Parathyroid adenoma (tissue), 2 donors: Measurements from ENCODE around the gene PPAT.

Experiments used
- H2AFZ ChIP-seq: fragments of 300-600 bp; sonication (generic); one replicate; pipeline ENCODE4 v1.7.0; 2017; ENCODE audit warnings: antibody characterized with exemption, mild to moderate bottlenecking
- H3K27ac ChIP-seq: fragments of 300-600 bp; sonication (generic); one replicate; pipeline ENCODE4 v1.7.0; 2017
- H3K27me3 ChIP-seq: fragments of 300-600 bp; sonication (generic); one replicate; pipeline ENCODE4 v1.7.0; 2017; ENCODE audit warnings: low read length; ENCODE audit not compliant: control insufficient read depth, insufficient read depth
- H3K36me3 ChIP-seq: fragments of 300-600 bp; sonication (generic); one replicate; pipeline ENCODE4 v1.7.0; 2017; ENCODE audit warnings: low read length; ENCODE audit not compliant: control insufficient read depth, insufficient read depth
- H3K4me1 ChIP-seq: fragments of 300-600 bp; sonication (generic); one replicate; pipeline ENCODE4 v1.7.0; 2017; ENCODE audit warnings: control low read depth
- H3K4me2 ChIP-seq: fragments of 300-600 bp; sonication (generic); one replicate; pipeline ENCODE4 v1.7.0; 2017; ENCODE audit warnings: low read length
- H3K4me3 ChIP-seq: fragments of 300-600 bp; sonication (generic); one replicate; pipeline ENCODE4 v1.7.0; 2017; ENCODE audit warnings: low read depth, low read length
- H3K79me2 ChIP-seq: fragments of 300-600 bp; sonication (generic); one replicate; pipeline ENCODE4 v1.7.0; 2017; ENCODE audit warnings: control low read depth
- H3K9ac ChIP-seq: fragments of 300-600 bp; sonication (generic); one replicate; pipeline ENCODE4 v1.7.0; 2017; ENCODE audit warnings: mild to moderate bottlenecking
- H3K9me3 ChIP-seq: fragments of 300-600 bp; sonication (generic); one replicate; pipeline ENCODE4 v1.7.0; 2017; ENCODE audit warnings: low read length; ENCODE audit not compliant: control insufficient read depth
- TF ChIP-seq, protein P1 (sequence below): fragments of 300-600 bp; sonication (generic); IDR thresholded peaks from one replicate; pipeline ENCODE4 v1.7.0; 2017; ENCODE audit warnings: antibody characterized with exemption, mild to moderate bottlenecking
- donor health status: primary hyperparathyroidism.

The PPAT gene

DNA sequence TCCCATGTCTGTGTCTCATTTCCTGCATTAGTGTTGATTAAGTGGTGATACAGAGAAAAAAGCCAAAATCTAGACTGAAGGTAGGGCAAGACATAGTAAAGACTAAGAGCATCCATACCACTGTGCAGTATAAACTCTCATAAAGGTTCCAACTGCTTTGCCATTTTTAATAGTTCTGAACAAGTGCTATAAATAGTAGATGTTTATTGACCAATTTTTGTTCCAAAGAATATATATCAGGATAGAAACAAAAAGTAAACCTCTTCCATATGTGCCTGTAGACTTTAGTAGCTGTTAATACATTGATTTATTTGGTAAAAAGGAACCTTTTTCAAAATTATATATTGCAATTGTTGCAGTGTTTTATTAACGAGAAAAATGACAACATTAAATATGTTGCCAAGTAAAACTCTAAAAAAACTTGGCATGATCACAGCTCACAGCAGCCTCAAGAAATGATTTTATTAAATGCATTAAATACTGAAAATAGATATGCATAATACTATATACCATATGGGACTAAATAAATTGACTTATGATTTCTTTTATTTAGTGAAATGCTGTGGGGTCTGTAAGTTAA lies 25.8 kb downstream of the PPAT start:
- Histone ChIP-seq H3K79me2 (no peaks in the 10 kb centered on the region), H3K9ac (no peak overlapping the region), H3K27me3 (no peaks in the 10 kb centered on the region), H3K9me3 (no peaks in the 10 kb centered on the region), H3K27ac (peak overlapping the region; percentile 50), H3K4me1 (peaks cover 3% of the 10 kb centered on the region), H2AFZ (peak overlapping the region; percentile 74), H3K4me2 (peak overlapping the region; percentile 76), H3K36me3 (no peaks in the 10 kb centered on the region), H3K4me3 (no peak overlapping the region)
- TF ChIP-seq, protein P1, sequence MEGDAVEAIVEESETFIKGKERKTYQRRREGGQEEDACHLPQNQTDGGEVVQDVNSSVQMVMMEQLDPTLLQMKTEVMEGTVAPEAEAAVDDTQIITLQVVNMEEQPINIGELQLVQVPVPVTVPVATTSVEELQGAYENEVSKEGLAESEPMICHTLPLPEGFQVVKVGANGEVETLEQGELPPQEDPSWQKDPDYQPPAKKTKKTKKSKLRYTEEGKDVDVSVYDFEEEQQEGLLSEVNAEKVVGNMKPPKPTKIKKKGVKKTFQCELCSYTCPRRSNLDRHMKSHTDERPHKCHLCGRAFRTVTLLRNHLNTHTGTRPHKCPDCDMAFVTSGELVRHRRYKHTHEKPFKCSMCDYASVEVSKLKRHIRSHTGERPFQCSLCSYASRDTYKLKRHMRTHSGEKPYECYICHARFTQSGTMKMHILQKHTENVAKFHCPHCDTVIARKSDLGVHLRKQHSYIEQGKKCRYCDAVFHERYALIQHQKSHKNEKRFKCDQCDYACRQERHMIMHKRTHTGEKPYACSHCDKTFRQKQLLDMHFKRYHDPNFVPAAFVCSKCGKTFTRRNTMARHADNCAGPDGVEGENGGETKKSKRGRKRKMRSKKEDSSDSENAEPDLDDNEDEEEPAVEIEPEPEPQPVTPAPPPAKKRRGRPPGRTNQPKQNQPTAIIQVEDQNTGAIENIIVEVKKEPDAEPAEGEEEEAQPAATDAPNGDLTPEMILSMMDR: no peak

DNA sequence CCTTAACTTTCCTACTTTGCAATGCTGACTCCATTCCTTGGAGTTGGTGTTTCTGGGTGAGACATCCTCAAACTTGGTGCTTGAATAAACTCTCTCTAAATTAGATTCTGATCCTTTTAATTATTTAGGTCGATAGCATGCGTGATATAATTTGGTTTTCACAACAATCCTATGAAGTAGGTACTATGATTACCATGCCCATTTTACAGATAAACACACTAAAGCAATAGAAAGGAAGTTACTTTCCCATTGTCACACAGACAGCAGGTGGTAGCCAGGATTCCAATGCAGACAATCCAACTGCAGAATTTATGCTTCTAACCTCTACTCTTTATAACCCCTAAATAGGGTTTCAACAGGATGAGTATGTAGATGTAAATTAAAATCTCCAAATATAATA lies 26.4 kb downstream of the PPAT start:
- H3K79me2 ChIP-seq: no peaks in the 10 kb centered on the region
- H2AFZ ChIP-seq: no peak overlapping the region
- H3K9me3 ChIP-seq: no peaks in the 10 kb centered on the region
- H3K27ac ChIP-seq: no peak overlapping the region
- no peaks in the 10 kb centered on the region for H3K36me3 ChIP-seq
- H3K4me1 ChIP-seq: peaks cover 3% of the 10 kb centered on the region
- H3K9ac ChIP-seq: no peak overlapping the region
- no peak overlapping the region for H3K4me3 ChIP-seq
- TF ChIP-seq, protein P1: no peak
- no peak overlapping the region for H3K4me2 ChIP-seq
- H3K27me3 ChIP-seq: no peaks in the 10 kb centered on the region

DNA sequence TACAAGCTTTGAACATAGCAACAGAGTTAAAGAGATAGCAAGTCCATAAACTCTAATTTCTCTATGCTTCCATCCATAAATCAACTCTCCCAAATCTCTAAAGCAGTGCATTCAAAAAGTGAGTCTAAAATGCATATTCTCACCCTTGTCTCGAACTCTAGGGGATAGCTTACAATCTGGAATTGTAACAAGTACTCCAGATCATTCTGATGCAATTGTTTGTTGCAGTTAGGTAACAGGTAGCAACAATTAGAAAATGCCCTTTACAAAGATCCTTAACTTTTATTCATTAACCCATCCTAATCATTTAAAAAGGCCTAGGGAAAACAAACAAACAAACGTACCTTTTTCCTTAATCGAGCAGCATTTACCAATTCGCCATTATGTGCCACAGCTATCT lies 29.3 kb downstream of the PPAT start:
- no peaks in the 10 kb centered on the region for H3K79me2 ChIP-seq
- H3K4me2 ChIP-seq: no peak overlapping the region

DNA sequence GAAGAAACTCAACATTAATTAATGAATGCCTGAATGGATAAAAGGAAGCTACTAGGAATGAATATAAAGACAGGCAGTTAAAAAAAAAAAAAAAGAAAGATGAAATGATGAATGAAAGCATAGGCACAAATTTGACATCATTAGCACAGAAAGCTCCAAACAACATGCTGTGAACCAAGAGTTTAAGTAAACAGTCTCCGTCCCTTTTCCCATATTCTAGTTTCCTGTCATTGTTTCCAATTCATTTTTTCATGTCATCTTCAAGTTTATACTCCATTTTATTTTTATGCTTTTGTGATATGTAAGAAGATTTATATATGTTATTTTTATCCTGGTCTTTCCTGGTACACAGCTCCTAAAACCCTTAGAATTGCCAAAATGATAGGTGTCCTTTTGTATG lies 30.4 kb downstream of the PPAT start:
- Histone ChIP-seq H3K9me3 (no peaks in the 10 kb centered on the region), H3K36me3 (no peaks in the 10 kb centered on the region), H3K9ac (no peak overlapping the region), H2AFZ (no peak overlapping the region), H3K27me3 (no peaks in the 10 kb centered on the region), H3K4me2 (no peak overlapping the region), H3K4me1 (peaks cover 3% of the 10 kb centered on the region), H3K27ac (no peak overlapping the region), H3K79me2 (no peaks in the 10 kb centered on the region), H3K4me3 (no peak overlapping the region)
- TF ChIP-seq, protein P1: no peak

More for the DNA sequence above, 29.3 kb downstream of the PPAT start:
- no peak overlapping the region for H2AFZ ChIP-seq
- no peaks in the 10 kb centered on the region for H3K36me3 ChIP-seq
- H3K4me1 ChIP-seq: peaks cover 3% of the 10 kb centered on the region
- H3K9me3 ChIP-seq: no peaks in the 10 kb centered on the region
- TF ChIP-seq, protein P1: no peak
- H3K4me3 ChIP-seq: no peak overlapping the region
- H3K27ac ChIP-seq: no peak overlapping the region
- no peaks in the 10 kb centered on the region for H3K27me3 ChIP-seq
- no peak overlapping the region for H3K9ac ChIP-seq

DNA sequence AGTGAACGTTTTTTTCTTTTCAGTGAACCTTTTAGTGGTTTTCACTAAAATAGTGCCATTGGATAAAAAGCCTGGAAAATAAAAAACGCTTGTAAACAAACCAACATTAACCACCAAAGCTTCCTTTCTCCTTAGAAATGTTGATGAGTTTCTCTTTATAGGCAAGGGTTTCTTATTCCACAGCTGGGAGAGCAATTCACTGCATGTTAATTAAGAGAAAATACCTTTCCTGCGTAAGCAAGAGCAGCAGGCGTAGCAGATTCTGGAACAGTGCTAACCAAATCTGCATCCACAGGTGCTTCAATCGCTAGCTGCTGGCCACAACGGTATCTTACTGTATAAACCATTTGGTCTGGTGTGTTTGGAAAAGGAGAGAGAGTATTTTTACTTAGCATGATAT lies 34.9 kb downstream of the PPAT start:
- Histone ChIP-seq H3K79me2 (no peaks in the 10 kb centered on the region), H3K27ac (no peak overlapping the region), H3K36me3 (no peaks in the 10 kb centered on the region), H3K4me2 (no peak overlapping the region), H3K4me1 (no peaks in the 10 kb centered on the region), H3K9me3 (no peaks in the 10 kb centered on the region), H3K27me3 (no peaks in the 10 kb centered on the region), H3K4me3 (no peak overlapping the region), H2AFZ (no peak overlapping the region), H3K9ac (no peak overlapping the region)
- TF ChIP-seq, protein P1: no peak
